A673 (cell line): ENCODE results near the gene CHRM2.

Source experiments
- CTCF ChIP-seq: fragments of 300-800, 200-600 bp; sonication (generic); conservative IDR thresholded peaks from 2 replicates; pipeline ENCODE4 v1.5.1; 2017; ENCODE audit warnings: low read depth, mild to moderate bottlenecking, antibody characterized with exemption, low read length, moderate library complexity, mixed read lengths
- EZH2 ChIP-seq: fragments of 200-600 bp; sonication (generic); IDR thresholded peaks from 2 replicates; pipeline ENCODE4 v1.6.1; 2017; ENCODE audit warnings: borderline replicate concordance, low read depth, mild to moderate bottlenecking, mixed read lengths, antibody characterized with exemption, low read length; ENCODE audit not compliant: poor library complexity, severe bottlenecking

GRCh38 chr7:137006293-137006692 lies 137.8 kb downstream of the CHRM2 start:
- TF ChIP-seq CTCF: no peak
- TF ChIP-seq EZH2: no peak
